Superior temporal gyrus (tissue), 1 donor: ENCODE measurements around the gene TRAF3IP1.

Experiments used
- DNase-seq: peaks from one replicate; pipeline ENCODE4 v3.0.0-alpha.2; 2016; ENCODE audit errors: extremely low spot score

TRAF3IP1 gene

DNA sequence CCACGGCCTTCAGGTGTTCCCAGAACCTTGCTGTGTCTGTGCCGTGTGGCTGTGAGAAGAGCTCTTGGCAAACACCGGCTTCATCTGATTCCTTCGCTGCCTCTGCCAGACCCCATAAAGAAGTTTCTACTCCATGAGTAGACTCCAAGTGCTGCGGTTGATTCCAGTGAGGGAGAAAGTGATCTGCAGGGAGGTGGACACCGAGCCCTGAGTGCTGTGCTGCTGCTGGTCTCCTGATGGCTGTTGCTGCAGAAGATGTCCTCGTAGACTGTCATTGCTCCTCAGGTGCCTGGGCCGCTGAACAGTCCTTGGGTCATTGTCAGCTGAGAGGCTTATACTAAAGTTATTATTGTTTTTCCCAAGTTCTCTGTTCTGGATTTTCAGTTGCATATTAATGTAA lies 126.1 kb downstream of the TRAF3IP1 start:
- no peak for DNase-seq

- DNase-seq, result no peak
Measured at GRCh38 chr2:238448031-238448955, 128.0 kb downstream of the TRAF3IP1 start.

DNA sequence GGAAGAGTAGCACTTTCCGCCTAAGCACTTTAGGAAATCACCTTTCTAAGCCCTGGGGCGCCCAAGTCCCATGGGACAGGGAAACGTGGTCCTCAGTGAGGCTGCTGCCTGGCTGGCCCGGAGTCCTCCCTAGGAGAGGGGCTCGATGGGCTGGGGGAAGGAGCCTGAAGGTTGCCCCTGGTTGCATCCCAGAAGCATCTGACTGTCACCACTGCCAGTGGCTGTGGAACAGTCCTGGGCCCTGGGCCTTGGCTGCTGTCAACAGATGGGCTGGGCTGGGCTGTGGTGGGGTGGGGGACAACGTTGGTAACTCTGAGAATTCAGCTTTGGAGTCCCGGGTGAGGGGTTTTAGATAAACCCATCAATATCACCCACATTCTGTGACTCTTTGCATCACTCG lies 128.9 kb downstream of the TRAF3IP1 start:
- no peak for DNase-seq

GRCh38 chr2:238449909-238450417 lies 129.6 kb downstream of the TRAF3IP1 start:
- no peak for DNase-seq

DNA sequence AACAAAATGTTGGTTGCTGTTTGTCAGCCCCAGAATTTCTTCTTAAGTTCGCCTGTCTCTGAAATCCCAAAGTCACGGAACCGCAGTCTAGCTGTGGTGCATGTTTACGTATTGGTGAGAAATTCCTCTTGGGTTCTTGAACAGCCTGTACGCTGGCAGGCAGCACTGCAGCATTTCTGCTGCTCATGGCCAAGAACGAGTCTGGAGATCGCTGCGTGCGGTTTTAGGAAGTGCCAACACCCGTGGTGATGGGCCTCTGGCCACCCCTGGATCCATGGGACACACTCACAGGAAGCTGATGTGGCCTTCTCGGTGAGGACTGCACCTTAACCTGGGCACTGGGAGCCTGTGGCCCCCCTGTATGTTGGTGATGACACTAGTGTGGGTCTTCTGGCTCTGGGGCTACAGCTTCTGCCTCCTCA lies 130.1 kb downstream of the TRAF3IP1 start:
- no peak for DNase-seq
